ENCODE measurements around the gene STEAP4. TPM values are rescaled to one million over a fixed set of nuclear protein-coding genes. Genes with fewer than 3 reads are reported as not detected.

STEAP4 gene
- total RNA-seq, 2 experiments from 2014 or later = not detected

- POLR2A ChIA-PET = no interaction called here
- peaks cover 0 to 8% of the 10 kb centered on the region in 2 experiments for H3K27me3 ChIP-seq (ENCODE audit: control insufficient read depth in 1 of 2, insufficient read depth in 2 of 2, low read length in 2 of 2)
- no peaks in the 10 kb centered on the region for H3K36me3 Mint-ChIP-seq (ENCODE audit: low read depth)
- H3K4me1 Mint-ChIP-seq (ENCODE audit: low read depth) = peaks cover 2% of the 10 kb centered on the region
- peaks cover 3 to 8% of the 10 kb centered on the region in 2 experiments for H3K9me3 ChIP-seq (ENCODE audit: control insufficient read depth in 1 of 2, insufficient read depth in 1 of 2, low read length in 2 of 2)
- ATAC-seq (ENCODE audit: poor library complexity) = no peak
- peaks cover 1% of the 10 kb centered on the region for H3K4me1 ChIP-seq (ENCODE audit: insufficient read depth, low read length)
- no peaks in the 10 kb centered on the region for H3K9me3 Mint-ChIP-seq
- no peaks in the 10 kb centered on the region for H3K36me3 ChIP-seq (ENCODE audit: insufficient read depth, low read length)
- H3K27ac Mint-ChIP-seq = no peak overlapping the region
- no peak for DNase-seq
- intact Hi-C loops (cut with DNase I, micrococcal nuclease) = no loop called here
- no peak overlapping the region for H3K27ac ChIP-seq (ENCODE audit: low read depth in 1 of 2, low read length in 2 of 2)
- no peak overlapping the region for H3K4me3 ChIP-seq (ENCODE audit: low read length)
- CTCF ChIA-PET = no interaction called here
- peaks cover 25% of the 10 kb centered on the region for H3K27me3 Mint-ChIP-seq
- H3K4me3 Mint-ChIP-seq = no peak overlapping the region
- TF ChIP-seq CTCF (IDR thresholded peaks at IDR 0.05) = no peak
These were observed 80.5 kb downstream of the STEAP4 start for GRCh38 chr7:88226201-88226600.

- TF ChIP-seq CTCF (IDR thresholded peaks at IDR 0.05) = no peak
- Mint-ChIP-seq H3K27ac (no peak overlapping the region), H3K9me3 (no peaks in the 10 kb centered on the region), H3K36me3 (ENCODE audit: low read depth) (peaks cover 6% of the 10 kb centered on the region), H3K4me1 (ENCODE audit: low read depth) (peaks cover 15% of the 10 kb centered on the region), H3K27me3 (peaks cover 14% of the 10 kb centered on the region), H3K4me3 (no peak overlapping the region)
- DNase-seq = peak in 1 of 14 experiments; percentile 16
- Histone ChIP-seq H3K36me3 (ENCODE audit: insufficient read depth, low read length) (no peaks in the 10 kb centered on the region), H3K4me3 (ENCODE audit: low read length) (no peak overlapping the region), H3K27me3 (ENCODE audit: control insufficient read depth in 1 of 2, insufficient read depth in 2 of 2, low read length in 2 of 2) (peaks cover 0 to 8% of the 10 kb centered on the region in 2 experiments), H3K27ac (ENCODE audit: low read depth in 1 of 2, low read length in 2 of 2) (no peak overlapping the region), H3K4me1 (ENCODE audit: insufficient read depth, low read length) (peaks cover 9% of the 10 kb centered on the region), H3K9me3 (ENCODE audit: control insufficient read depth in 1 of 2, insufficient read depth in 1 of 2, low read length in 2 of 2) (peaks cover 3 to 8% of the 10 kb centered on the region in 2 experiments)
- intact Hi-C loops (cut with DNase I, micrococcal nuclease) = loop anchor here in 1 of 2 experiments (5.0 kb wide), 1 partner anchor 882 kb away; no protein-coding TSS in a partner anchor
- ChIA-PET CTCF (no interaction called here), POLR2A (no interaction called here)
- ATAC-seq (ENCODE audit: poor library complexity) = no peak
These were observed 82.0 kb downstream of the STEAP4 start for GRCh38 chr7:88224601-88225275.

- no peak for TF ChIP-seq CTCF (IDR thresholded peaks at IDR 0.05)
- DNase-seq (no peak), ATAC-seq (ENCODE audit: poor library complexity) (no peak)
- POLR2A ChIA-PET = no interaction called here
- peaks cover 0 to 5% of the 10 kb centered on the region in 2 experiments for H3K27me3 ChIP-seq (ENCODE audit: control insufficient read depth in 1 of 2, insufficient read depth in 2 of 2, low read length in 2 of 2)
- H3K27ac Mint-ChIP-seq = no peak overlapping the region
- H3K27me3 Mint-ChIP-seq = peaks cover 14% of the 10 kb centered on the region
- H3K36me3 ChIP-seq (ENCODE audit: insufficient read depth, low read length) = no peaks in the 10 kb centered on the region
- peaks cover 25% of the 10 kb centered on the region for H3K4me1 Mint-ChIP-seq (ENCODE audit: low read depth)
- no peak overlapping the region for H3K4me3 Mint-ChIP-seq
- peaks cover 0 to 8% of the 10 kb centered on the region in 2 experiments for H3K9me3 ChIP-seq (ENCODE audit: control insufficient read depth in 1 of 2, insufficient read depth in 1 of 2, low read length in 2 of 2)
- H3K27ac ChIP-seq (ENCODE audit: low read depth in 1 of 2, low read length in 2 of 2) = no peak overlapping the region
- peaks cover 16% of the 10 kb centered on the region for H3K4me1 ChIP-seq (ENCODE audit: insufficient read depth, low read length)
- CTCF ChIA-PET = no interaction called here
- no peaks in the 10 kb centered on the region for H3K9me3 Mint-ChIP-seq
- no peak overlapping the region for H3K4me3 ChIP-seq (ENCODE audit: low read length)
- intact Hi-C loops (cut with DNase I, micrococcal nuclease) = loop anchor here in 1 of 2 experiments (5.0 kb wide), 1 partner anchor 881 kb away; no protein-coding TSS in a partner anchor
- peaks cover 12% of the 10 kb centered on the region for H3K36me3 Mint-ChIP-seq (ENCODE audit: low read depth)
These were observed 83.4 kb downstream of the STEAP4 start for GRCh38 chr7:88223265-88223664.

Other genes starting within 250 kb of the STEAP4 start
- gene SRI, start 86.9 kb downstream of the STEAP4 start, total RNA-seq = 10 to 100 TPM; 44.3 to 45.7 TPM